Esophagus squamous epithelium (tissue), 5 donors: ENCODE measurements around the gene ATP10A. TPM values are rescaled to one million over a fixed set of nuclear protein-coding genes. Genes with fewer than 3 reads are reported as not detected.

Source experiments
- DNase-seq: peaks from one replicate; lab custom pipeline; 2025; lab: John Stamatoyannopoulos, UW
- H3K27ac ChIP-seq, 4 donors: fragments of 200-600 bp; sonication (generic); one replicate each; pipeline ENCODE4 v1.5.1; 2016 to 2019; ENCODE audit warnings: mild to moderate bottlenecking in 1 of 4
- H3K27me3 ChIP-seq, 4 donors: fragments of 200-600 bp; sonication (generic); 1 replicate in 3 of 4; 2 replicates in 1 of 4; pipeline versions ENCODE4 v1.5.1 to v1.6.0; 2017 to 2021; ENCODE audit warnings: antibody characterized with exemption in 1 of 4
- H3K36me3 ChIP-seq, 3 donors: fragments of 200-600 bp; sonication (generic); one replicate each; pipeline ENCODE4 v1.5.1; 2016 to 2019
- H3K4me1 ChIP-seq, 3 donors: fragments of 200-600 bp; sonication (generic); one replicate each; pipeline ENCODE4 v1.5.1; 2017 to 2019
- H3K4me3 ChIP-seq, 4 donors: fragments of 200-600 bp; sonication (generic); 1 replicate in 3 of 4; 2 replicates in 1 of 4; pipeline ENCODE4 v1.5.1; 2016 to 2019; ENCODE audit warnings: mild to moderate bottlenecking in 2 of 4, moderate library complexity in 1 of 4
- H3K9me3 ChIP-seq, 3 donors: fragments of 200-600 bp; sonication (generic); one replicate each; pipeline ENCODE4 v1.5.1; 2016 to 2019
- CTCF ChIP-seq, 6 experiments: fragments of 450-650 bp in 4 of 6; fragments of 200-600 bp in 2 of 6; sonication (generic) in 2 of 6; IDR thresholded peaks; one replicate each; pipeline ENCODE4 v1.5.1; 2016 to 2019; ENCODE audit warnings: antibody characterized with exemption in 6 of 6, mild to moderate bottlenecking in 4 of 6, moderate library complexity in 4 of 6
- POLR2A ChIP-seq, 4 donors: fragments of 450-650 bp; IDR thresholded peaks; one replicate each; pipeline ENCODE4 v1.6.1; 2017; ENCODE audit warnings: antibody characterized with exemption in 4 of 4, mild to moderate bottlenecking in 4 of 4, moderate library complexity in 3 of 4
- WGBS, 2 donors: methylation state at CpG; one replicate each; pipeline ENCODE4 v1.1.5; 2018; 5-methylcytosine and 5-hydroxymethylcytosine counted together
- intact Hi-C: fragments of 100-400 bp; cut with DNase I; formaldehyde crosslinking; loops from one replicate; pipeline ENCODE4 v1.15.0; 2022
- total RNA-seq, 4 donors: library from RNA; depleted of rRNA; stranded (reverse); fragments of >200 nt; gene quantifications; one replicate each; pipeline ENCODE4 v1.1.0, GENCODE V29; 2016
- donor health status: DM: yes; HTN: yes; CAD: no.

Gene ATP10A
- total RNA-seq, 4 donors from 2014 or later = 0.88 to 6.3 (median 1.9) TPM

GRCh38 chr15:25668236-25668795 lies 194.8 kb downstream of the ATP10A start:
- 38 to 71% methylated on average over 11 of the region's 11 CpGs for WGBS, 2 donors
- Histone ChIP-seq H3K4me3 (no peak overlapping the region), H3K36me3 (no peaks in the 10 kb centered on the region), H3K27ac (no peak overlapping the region), H3K4me1 (peaks cover 5 to 26% (median 13%) of the 10 kb centered on the region in 3 donors), H3K9me3 (no peaks in the 10 kb centered on the region), H3K27me3 (peaks cover 0 to 25% (median 0%) of the 10 kb centered on the region in 4 donors)
- no peak for DNase-seq
- intact Hi-C loops = no loop called here
- TF ChIP-seq CTCF (IDR thresholded peaks at IDR 0.05) (no peak), POLR2A (IDR thresholded peaks at IDR 0.05) (no peak)

DNA sequence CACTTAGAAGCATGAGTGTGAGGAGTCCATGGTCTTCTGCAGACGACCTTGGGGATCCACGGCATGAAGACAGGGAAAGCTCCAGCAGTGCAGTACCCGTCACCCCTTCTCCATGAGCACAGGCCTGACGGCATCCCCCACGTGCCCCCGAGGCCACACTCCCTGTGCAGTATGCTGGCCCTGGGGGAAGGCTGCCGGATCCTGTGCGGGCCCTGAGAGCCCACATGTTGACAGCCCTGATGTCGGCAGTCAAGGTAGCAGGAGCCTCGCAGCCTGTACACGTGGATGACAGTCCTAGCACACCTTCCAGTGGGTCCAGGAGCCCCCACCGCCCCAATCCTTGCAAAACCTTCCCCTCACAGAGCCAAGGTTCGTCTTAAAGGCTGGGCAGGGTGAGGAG lies 195.3 kb downstream of the ATP10A start:
- no peak for TF ChIP-seq CTCF (IDR thresholded peaks at IDR 0.05)
- TF ChIP-seq POLR2A (IDR thresholded peaks at IDR 0.05) = no peak
- peaks cover 0 to 25% (median 0%) of the 10 kb centered on the region in 4 donors for H3K27me3 ChIP-seq
- H3K36me3 ChIP-seq = no peaks in the 10 kb centered on the region
- peaks cover 5 to 22% (median 13%) of the 10 kb centered on the region in 3 donors for H3K4me1 ChIP-seq
- H3K4me3 ChIP-seq = no peak overlapping the region
- intact Hi-C loops = no loop called here
- no peaks in the 10 kb centered on the region for H3K9me3 ChIP-seq
- 29 to 78% methylated on average over 4 to 10 of the region's 13 CpGs for WGBS, 2 donors
- no peak for DNase-seq
- H3K27ac ChIP-seq = no peak overlapping the region

DNA sequence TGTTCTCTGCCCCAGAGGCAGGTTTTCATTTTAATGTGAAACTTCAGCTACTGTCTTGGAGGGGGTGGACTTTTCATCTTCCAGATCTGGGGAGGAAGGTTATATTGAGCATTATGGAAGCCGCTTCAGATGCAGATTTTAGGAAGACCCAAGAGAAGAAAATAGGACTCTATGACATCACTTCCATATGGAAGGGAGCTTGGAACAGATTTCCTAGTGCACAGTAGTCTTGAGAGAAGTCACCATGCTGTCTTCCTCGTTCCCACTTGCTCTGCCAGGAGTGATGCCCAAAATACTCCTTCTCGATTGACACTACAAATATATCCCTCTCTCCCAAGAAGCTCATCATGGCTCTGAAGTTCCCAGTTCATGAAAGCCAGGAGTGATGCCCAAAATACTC lies 197.2 kb downstream of the ATP10A start:
- DNase-seq = no peak
- intact Hi-C loops = no loop called here
- H3K27ac ChIP-seq = no peak overlapping the region

GRCh38 chr15:25664761-25665160 lies 198.4 kb downstream of the ATP10A start:
- TF ChIP-seq CTCF (IDR thresholded peaks at IDR 0.05) (no peak), POLR2A (IDR thresholded peaks at IDR 0.05) (no peak)
- 24 to 42% methylated on average over 5 of the region's 5 CpGs for WGBS, 2 donors
- Histone ChIP-seq H3K27me3 (peaks cover 0 to 11% (median 0%) of the 10 kb centered on the region in 4 donors), H3K4me1 (peaks cover 0 to 3% (median 2%) of the 10 kb centered on the region in 3 donors), H3K36me3 (no peaks in the 10 kb centered on the region), H3K9me3 (no peaks in the 10 kb centered on the region), H3K4me3 (no peak overlapping the region), H3K27ac (no peak overlapping the region)
- no peak for DNase-seq
- intact Hi-C loops = no loop called here

More for the DNA sequence above, 197.2 kb downstream of the ATP10A start:
- no peak overlapping the region for H3K4me3 ChIP-seq
- no peaks in the 10 kb centered on the region for H3K9me3 ChIP-seq
- 81 to 82% methylated on average over 3 of the region's 3 CpGs for WGBS, 2 donors
- H3K4me1 ChIP-seq = peaks cover 5 to 14% (median 9%) of the 10 kb centered on the region in 3 donors
- no peaks in the 10 kb centered on the region for H3K36me3 ChIP-seq
- H3K27me3 ChIP-seq = peaks cover 0 to 20% (median 0%) of the 10 kb centered on the region in 4 donors
- no peak for TF ChIP-seq CTCF (IDR thresholded peaks at IDR 0.05)

- Histone ChIP-seq H3K4me3 (no peak overlapping the region), H3K27ac (no peak overlapping the region), H3K27me3 (peaks cover 0 to 6% (median 0%) of the 10 kb centered on the region in 4 donors), H3K4me1 (no peaks in the 10 kb centered on the region), H3K36me3 (no peaks in the 10 kb centered on the region), H3K9me3 (no peaks in the 10 kb centered on the region)
- WGBS, 2 donors = 79 to 83% methylated on average over 4 to 5 of the region's 5 CpGs
- TF ChIP-seq POLR2A (IDR thresholded peaks at IDR 0.05) = no peak
- no peak for TF ChIP-seq CTCF (IDR thresholded peaks at IDR 0.05)
- intact Hi-C loops = no loop called here
- no peak for DNase-seq
These were observed 199.6 kb downstream of the ATP10A start for GRCh38 chr15:25663515-25663914.
